HCT116 (cell line): Measurements from ENCODE around the gene CYTH2. TPM values are rescaled to one million over a fixed set of nuclear protein-coding genes. Genes with fewer than 3 reads are reported as not detected.

Source experiments
- ATAC-seq: fragments of 200-7000 bp; cut with Tn5 transposase; 2 replicates; pipeline ENCODE4 v1.9.1; 2020; ENCODE audit warnings: mild to moderate bottlenecking, moderate library complexity
- BruUV-seq: library from RNA; stranded (reverse); fragments of 400-500 nt; replicated peaks from 2 replicates; lab custom pipeline; 2021; lab: Mats Ljungman, UMichigan
- CTCF ChIA-PET: fragments of 300-600 bp; sonication (Branson Sonifier 250); formaldehyde crosslinking; loops from one replicate; lab custom pipeline; 2021; ENCODE audit warnings: antibody characterized with exemption; lab: Charles Lee
- POLR2A ChIA-PET: fragments of 300-600, 350-600 bp; sonication (Branson Sonifier 250); formaldehyde crosslinking; loops from one replicate; lab custom pipeline; 2021; ENCODE audit warnings: antibody characterized with exemption; lab: Charles Lee
- RAD21 ChIA-PET, 2 experiments: fragments of 300-600 bp; sonication (Branson Sonifier 250); formaldehyde crosslinking; loops; one replicate each; lab custom pipeline; 2023; ENCODE audit warnings: low total read pairs in 2 of 2; ENCODE audit not compliant: uncharacterized antibody in 2 of 2, unreplicated experiment in 2 of 2, low non-redundant PET in 1 of 2; lab: Charles Lee
- DNase-seq: peaks from one replicate; pipeline ENCODE4 v3.0.0-alpha.2; 2010; ENCODE audit warnings: low read depth, low spot score
- H2AFZ ChIP-seq: fragments of 200-600 bp; shearing (Covaris generic), sonication (generic); 2 replicates; pipeline ENCODE4 v1.6.1; 2017; ENCODE audit warnings: low read depth, mixed run types, mixed read lengths, antibody characterized with exemption, low read length; ENCODE audit not compliant: poor library complexity, severe bottlenecking
- H3K27ac ChIP-seq: 2 replicates; pipeline ENCODE4 v1.5.1; 2012; ENCODE audit warnings: low read depth, low read length
- H3K27me3 ChIP-seq: fragments of 200-600 bp; sonication (generic); 2 replicates; pipeline ENCODE4 v1.6.1; 2016; ENCODE audit warnings: mixed run types, low read length, mixed read lengths; ENCODE audit not compliant: insufficient read depth
- H3K36me3 ChIP-seq, 2 experiments: fragments of 200-500 bp in 1 of 2; fragments of 200-600 bp in 1 of 2; sonication (Bioruptor generic) in 1 of 2; sonication (generic) in 1 of 2; 2 replicates each; pipeline versions ENCODE4 v1.5.1 to v1.6.1; 2014 to 2016; ENCODE audit warnings: low read length in 2 of 2, inconsistent platforms in 1 of 2, mixed read lengths in 1 of 2, mixed run types in 1 of 2; ENCODE audit not compliant: insufficient read depth in 2 of 2, control insufficient read depth in 1 of 2
- H3K4me1 ChIP-seq, 2 experiments: fragments of 200-600 bp in 1 of 2; sonication (generic) in 1 of 2; 2 replicates each; pipeline versions ENCODE4 v1.5.1 to v1.6.1; 2012 to 2017; ENCODE audit warnings: low read length in 2 of 2, inconsistent platforms in 1 of 2, mild to moderate bottlenecking in 1 of 2, mixed read lengths in 1 of 2, mixed run types in 1 of 2, moderate library complexity in 1 of 2; ENCODE audit not compliant: insufficient read depth in 2 of 2, control insufficient read depth in 1 of 2
- H3K4me2 ChIP-seq: fragments of 200-600 bp; sonication (generic); 2 replicates; pipeline ENCODE4 v1.6.1; 2017; ENCODE audit warnings: mixed run types, low read length, mixed read lengths
- H3K4me3 ChIP-seq, 2 experiments: fragments of 200-600 bp in 1 of 2; sonication (generic) in 1 of 2; replicated peaks in 1 of 2; 2 replicates each; pipeline ENCODE4 v1.5.1; 2011 to 2016; ENCODE audit warnings: low read length in 2 of 2, control low read depth in 1 of 2, low read depth in 1 of 2, mild to moderate bottlenecking in 1 of 2, mixed read lengths in 1 of 2, mixed run types in 1 of 2
- H3K79me2 ChIP-seq: fragments of 200-600 bp; sonication (generic); 2 replicates; pipeline ENCODE4 v1.6.1; 2017; ENCODE audit warnings: mild to moderate bottlenecking, mixed run types, low read length, moderate library complexity, mixed read lengths; ENCODE audit not compliant: insufficient read depth
- H3K9ac ChIP-seq: fragments of 200-600 bp; sonication (generic); 2 replicates; pipeline ENCODE4 v1.6.1; 2016; ENCODE audit warnings: low read length, mixed read lengths
- H3K9me2 ChIP-seq: fragments of 200-600 bp; sonication (generic), shearing (Covaris generic); 2 replicates; pipeline ENCODE4 v1.6.1; 2017; ENCODE audit warnings: mixed run types, mild to moderate bottlenecking, moderate library complexity; ENCODE audit not compliant: insufficient read depth
- H3K9me3 ChIP-seq, 2 experiments: fragments of 200-500 bp in 1 of 2; fragments of 200-600 bp in 1 of 2; sonication (Bioruptor generic) in 1 of 2; sonication (generic) in 1 of 2; 2 replicates each; pipeline ENCODE4 v1.6.1; 2014 to 2017; ENCODE audit warnings: low read length in 2 of 2, mixed read lengths in 2 of 2, inconsistent platforms in 1 of 2, low read depth in 1 of 2, mild to moderate bottlenecking in 1 of 2, mixed run types in 1 of 2, moderate library complexity in 1 of 2; ENCODE audit not compliant: control insufficient read depth in 1 of 2, insufficient read depth in 1 of 2
- H4K20me1 ChIP-seq: fragments of 200-600 bp; sonication (generic), shearing (Covaris generic); 2 replicates; pipeline ENCODE4 v1.6.1; 2017; ENCODE audit warnings: mixed run types, mild to moderate bottlenecking, moderate library complexity; ENCODE audit not compliant: insufficient read depth
- REST ChIP-seq: IDR thresholded peaks from 2 replicates; pipeline ENCODE4 v1.6.1; 2012; ENCODE audit warnings: low read depth
- intact Hi-C: fragments of 100-400 bp; cut with micrococcal nuclease; formaldehyde crosslinking; loops from 2 replicates; pipeline ENCODE4 v1.10.0; 2022
- total RNA-seq: library from RNA; stranded (reverse); gene quantifications from one replicate; pipeline ENCODE4 v1.2.1, GENCODE V29; 2021; ENCODE audit not compliant: unreplicated experiment

CYTH2 gene
- total RNA-seq, 1 experiment from 2014 or later, result 75.3 TPM

DNA sequence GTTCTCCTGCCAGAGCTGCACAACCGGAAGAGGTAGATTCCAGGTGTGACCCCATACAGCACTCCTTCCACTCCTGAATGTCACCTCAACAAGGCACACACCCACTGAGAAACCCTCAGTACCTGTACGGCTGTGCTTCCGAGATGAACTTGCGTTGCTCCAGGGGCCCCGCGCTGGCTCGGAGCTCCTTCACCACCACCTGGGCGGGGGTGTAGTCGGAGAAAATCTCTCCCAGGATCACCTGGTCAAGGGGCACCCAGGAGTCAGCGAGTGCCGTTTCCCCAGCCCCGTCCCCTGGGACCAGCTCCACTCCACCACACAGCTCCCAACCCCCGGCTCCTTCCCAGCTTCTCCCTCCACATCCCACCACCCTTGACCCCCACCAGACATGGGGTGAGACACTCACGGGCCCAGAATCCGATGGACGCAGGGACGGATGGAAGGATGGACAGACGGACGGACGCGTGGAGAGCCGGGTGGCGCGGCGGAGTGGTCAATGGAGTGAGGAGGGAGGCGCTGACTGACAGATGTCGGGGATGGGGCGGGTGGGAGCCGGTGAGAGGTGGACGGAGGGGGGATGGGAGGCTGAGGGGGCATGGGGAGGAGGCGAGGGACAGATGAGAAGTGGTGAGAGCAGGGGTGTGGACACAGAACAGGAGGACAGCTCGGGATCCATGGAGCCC lies 39.7 kb downstream of the CYTH2 start:
- CTCF ChIA-PET, result interaction anchor here (0.5 to 6.6 kb wide), 4 partner anchors 19 to 467 kb away, joined by 3 to 276 read pairs (median 4); no protein-coding TSS in a partner anchor
- RAD21 ChIA-PET, result interaction anchor here in 1 of 2 experiments (0.5 to 5.4 kb wide), 2 partner anchors 75 to 79 kb away, joined by 3 to 75 read pairs; no protein-coding TSS in a partner anchor
- no peaks in the 10 kb centered on the region for H3K9me3 ChIP-seq
- H3K4me3 ChIP-seq, result no peak overlapping the region
- no peaks in the 10 kb centered on the region for H3K36me3 ChIP-seq
- peaks cover 0 to 24% of the 10 kb centered on the region in 2 experiments; a peak in 2 of 4 replicates for H3K4me1 ChIP-seq
- H3K9ac ChIP-seq, result no peak overlapping the region
- intact Hi-C loops, result no loop called here
- no TSS peak for BruUV-seq
- no peaks in the 10 kb centered on the region for H3K9me2 ChIP-seq
- H3K79me2 ChIP-seq, result no peaks in the 10 kb centered on the region
- no peak overlapping the region for H3K27ac ChIP-seq
- no peak for ATAC-seq
- TF ChIP-seq REST, result no peak
- TF ChIP-seq, all 23 proteins: peak for 0
- no peak overlapping the region for H3K4me2 ChIP-seq
- no peak overlapping the region for H2AFZ ChIP-seq
- POLR2A ChIA-PET, result no interaction called here
- no peak for DNase-seq
- no peaks in the 10 kb centered on the region for H4K20me1 ChIP-seq
- H3K27me3 ChIP-seq, result no peaks in the 10 kb centered on the region
